Aorta (tissue), 5 donors: Measurements from ENCODE around the gene PXN. TPM values are rescaled to one million over a fixed set of nuclear protein-coding genes. Genes with fewer than 3 reads are reported as not detected.
"Not testable (repeated sequence)": the region's sequence is repeated elsewhere in the genome, so short reads cannot be mapped to it uniquely, and the experiment has no call there.

Experiments used
- ATAC-seq: fragments of 200-7000 bp; cut with Tn5 transposase; one replicate; pipeline ENCODE4 v1.9.1; 2022; ENCODE audit warnings: moderate library complexity; ENCODE audit not compliant: low FRiP score
- DNase-seq, 2 donors: peaks; one replicate each; pipeline ENCODE4 v3.0.0-alpha.2; 2020
- H3K27ac ChIP-seq, 2 donors: one replicate each; pipeline ENCODE4 v1.5.1; 2013; ENCODE audit warnings: low read length in 2 of 2, mild to moderate bottlenecking in 2 of 2, moderate library complexity in 2 of 2, control low read depth in 1 of 2, inconsistent platforms in 1 of 2, low read depth in 1 of 2
- H3K27me3 ChIP-seq, 2 donors: one replicate each; pipeline ENCODE4 v1.6.1; 2013; ENCODE audit warnings: control low read depth in 1 of 2, low read length in 1 of 2, mild to moderate bottlenecking in 1 of 2, moderate library complexity in 1 of 2; ENCODE audit not compliant: insufficient read depth in 2 of 2, control insufficient read depth in 1 of 2
- H3K36me3 ChIP-seq, 2 donors: one replicate each; pipeline ENCODE4 v1.6.1; 2013; ENCODE audit warnings: control low read depth in 1 of 2, low read length in 1 of 2, mild to moderate bottlenecking in 1 of 2; ENCODE audit not compliant: insufficient read depth in 2 of 2, control insufficient read depth in 1 of 2
- H3K4me1 ChIP-seq, 2 donors: one replicate each; pipeline ENCODE4 v1.6.1; 2013; ENCODE audit warnings: low read length in 2 of 2, control low read depth in 1 of 2, mild to moderate bottlenecking in 1 of 2, moderate library complexity in 1 of 2; ENCODE audit not compliant: insufficient read depth in 2 of 2, control insufficient read depth in 1 of 2
- H3K4me3 ChIP-seq, 2 donors: one replicate each; pipeline ENCODE4 v1.5.1; 2013; ENCODE audit warnings: low read length in 2 of 2, control low read depth in 1 of 2, mild to moderate bottlenecking in 1 of 2
- H3K9me3 ChIP-seq: one replicate; pipeline ENCODE4 v1.6.1; 2013; ENCODE audit warnings: mild to moderate bottlenecking, low read length; ENCODE audit not compliant: control insufficient read depth
- whole genome bisulfite sequencing, 2 donors: extraction: QIAGEN DNeasy Blood & Tissue Kit; methylation state at CpG; one replicate each; pipeline ENCODE4 v1.1.7; 2013; 5-methylcytosine and 5-hydroxymethylcytosine counted together
- intact Hi-C, 2 donors: fragments of 100-400 bp; cut with DNase I; formaldehyde crosslinking; loops; one replicate each; pipeline versions ENCODE4 v1.14.2 to v1.15.0; 2022
- polyA plus RNA-seq, 2 donors: library from polyadenylated mRNA; stranded (reverse); fragments of 200-250 nt; gene quantifications; one replicate each; pipeline ENCODE4 v1.2.3, GENCODE V29; 2013
- total RNA-seq, 2 donors: library from RNA; stranded (reverse); fragmentation: NEBNext Ultra II Directional; extraction: Animal tissue kit (Norgen Biotek cat#: 25700); gene quantifications; one replicate each; pipeline ENCODE4 v1.2.1, GENCODE V29; 2021
- donor health status: healthy with polysubstance abuse.
- donor health status: Bipolar disorder and iron deficiency.
- donor health status: DM: no; HTN: no; CAD: no.
- donor health status: DM: no; HTN: no; CAD: no.
- donor health status: DM: yes; HTN: yes; CAD: no.

PXN gene
- total and polyA plus RNA-seq, 4 donors: 31.3 to 138 (median 95.3) TPM

GRCh38 chr12:120247621-120248030 lies 17.9 kb downstream of the PXN start:
- DNase-seq (no peak), ATAC-seq (no peak)
- WGBS, 2 donors: 69 to 71% methylated on average over 6 of the region's 6 CpGs
- Histone ChIP-seq H3K4me3 (no peak overlapping the region), H3K27ac (no peak overlapping the region), H3K36me3 (no peaks in the 10 kb centered on the region), H3K4me1 (peaks cover 0 to 13% of the 10 kb centered on the region in 2 donors), H3K27me3 (no peaks in the 10 kb centered on the region), H3K9me3 (no peaks in the 10 kb centered on the region)
- intact Hi-C loops: no loop called here

- Histone ChIP-seq H3K36me3 (no peaks in the 10 kb centered on the region), H3K27me3 (no peaks in the 10 kb centered on the region), H3K4me1 (peaks cover 0 to 13% of the 10 kb centered on the region in 2 donors), H3K9me3 (no peaks in the 10 kb centered on the region), H3K4me3 (no peak overlapping the region), H3K27ac (no peak overlapping the region)
- intact Hi-C loops: no loop called here
- DNase-seq: no peak
- 45 to 58% methylated on average over 3 of the region's 3 CpGs for WGBS, 2 donors
- ATAC-seq: no peak
These were observed 18.3 kb downstream of the PXN start for GRCh38 chr12:120247183-120247582.

- H3K27me3 ChIP-seq, intact Hi-C loops, H3K36me3 ChIP-seq, DNase-seq, H3K9me3 ChIP-seq, H3K4me3 ChIP-seq, H3K27ac ChIP-seq, ATAC-seq: not testable (repeated sequence)
- WGBS, 2 donors: 64 to 70% methylated on average over 5 of the region's 5 CpGs
- peaks cover 0 to 11% of the 10 kb centered on the region in 2 donors for H3K4me1 ChIP-seq
These were observed 18.8 kb downstream of the PXN start for GRCh38 chr12:120246705-120247104.

GRCh38 chr12:120242971-120243699 lies 22.4 kb downstream of the PXN start:
- H3K27ac ChIP-seq: no peak overlapping the region
- H3K27me3 ChIP-seq: no peaks in the 10 kb centered on the region
- no peaks in the 10 kb centered on the region for H3K4me1 ChIP-seq
- intact Hi-C loops: no loop called here
- WGBS, 2 donors: 84 to 89% methylated on average over 8 of the region's 8 CpGs
- ATAC-seq: no peak
- DNase-seq: no peak
- no peaks in the 10 kb centered on the region for H3K36me3 ChIP-seq
- no peak overlapping the region for H3K4me3 ChIP-seq
- no peaks in the 10 kb centered on the region for H3K9me3 ChIP-seq

GRCh38 chr12:120242275-120242799 lies 23.2 kb downstream of the PXN start:
- Histone ChIP-seq H3K4me3 (no peak overlapping the region), H3K27ac (no peak overlapping the region), H3K4me1 (no peaks in the 10 kb centered on the region), H3K9me3 (no peaks in the 10 kb centered on the region), H3K36me3 (no peaks in the 10 kb centered on the region), H3K27me3 (no peaks in the 10 kb centered on the region)
- DNase-seq (no peak), ATAC-seq (peak; percentile 34)
- intact Hi-C loops: no loop called here
- 85 to 86% methylated on average over 9 of the region's 9 CpGs for WGBS, 2 donors

GRCh38 chr12:120241561-120242274 lies 23.8 kb downstream of the PXN start:
- 53 to 60% methylated on average over 9 of the region's 9 CpGs for WGBS, 2 donors
- no peaks in the 10 kb centered on the region for H3K9me3 ChIP-seq
- H3K27me3 ChIP-seq: no peaks in the 10 kb centered on the region
- no peaks in the 10 kb centered on the region for H3K4me1 ChIP-seq
- no peaks in the 10 kb centered on the region for H3K36me3 ChIP-seq
- no peak overlapping the region for H3K27ac ChIP-seq
- ATAC-seq (no peak), DNase-seq (no peak)
- intact Hi-C loops: no loop called here
- no peak overlapping the region for H3K4me3 ChIP-seq

- DNase-seq (no peak), ATAC-seq (no peak)
- H3K4me1 ChIP-seq: no peaks in the 10 kb centered on the region
- 52 to 59% methylated on average over 5 of the region's 5 CpGs for WGBS, 2 donors
- no peak overlapping the region for H3K27ac ChIP-seq
- no peaks in the 10 kb centered on the region for H3K36me3 ChIP-seq
- intact Hi-C loops: no loop called here
- no peaks in the 10 kb centered on the region for H3K9me3 ChIP-seq
- H3K27me3 ChIP-seq: no peaks in the 10 kb centered on the region
- H3K4me3 ChIP-seq: no peak overlapping the region
These were observed 25.1 kb downstream of the PXN start for GRCh38 chr12:120240495-120240833.

- WGBS, 2 donors: 86 to 95% methylated on average over 2 of the region's 2 CpGs
- H3K4me1 ChIP-seq: no peaks in the 10 kb centered on the region
- no peaks in the 10 kb centered on the region for H3K36me3 ChIP-seq
- no peaks in the 10 kb centered on the region for H3K27me3 ChIP-seq
- H3K9me3 ChIP-seq: no peaks in the 10 kb centered on the region
- no peak overlapping the region for H3K27ac ChIP-seq
- H3K4me3 ChIP-seq: no peak overlapping the region
- ATAC-seq (no peak), DNase-seq (no peak)
- intact Hi-C loops: no loop called here
These were observed 25.6 kb downstream of the PXN start for GRCh38 chr12:120239776-120240494.
